AG09309 (cell line): ENCODE data around the gene THRSP.

Source experiments
- DNase-seq: peaks from one replicate; pipeline ENCODE4 v3.0.0-alpha.2; 2010; ENCODE audit warnings: low read depth
- H3K4me3 ChIP-seq: 2 replicates; pipeline ENCODE4 v1.5.1; 2011; ENCODE audit warnings: mild to moderate bottlenecking, low read depth, low read length, moderate library complexity; ENCODE audit not compliant: control insufficient read depth
- TF ChIP-seq, protein P1 (sequence below): IDR thresholded peaks from 2 replicates; pipeline ENCODE4 v1.5.1; 2011; ENCODE audit warnings: mild to moderate bottlenecking, low read depth, low read length, inconsistent platforms; ENCODE audit not compliant: insufficient read depth, control insufficient read depth; ENCODE audit errors: missing control alignments

THRSP gene

DNA sequence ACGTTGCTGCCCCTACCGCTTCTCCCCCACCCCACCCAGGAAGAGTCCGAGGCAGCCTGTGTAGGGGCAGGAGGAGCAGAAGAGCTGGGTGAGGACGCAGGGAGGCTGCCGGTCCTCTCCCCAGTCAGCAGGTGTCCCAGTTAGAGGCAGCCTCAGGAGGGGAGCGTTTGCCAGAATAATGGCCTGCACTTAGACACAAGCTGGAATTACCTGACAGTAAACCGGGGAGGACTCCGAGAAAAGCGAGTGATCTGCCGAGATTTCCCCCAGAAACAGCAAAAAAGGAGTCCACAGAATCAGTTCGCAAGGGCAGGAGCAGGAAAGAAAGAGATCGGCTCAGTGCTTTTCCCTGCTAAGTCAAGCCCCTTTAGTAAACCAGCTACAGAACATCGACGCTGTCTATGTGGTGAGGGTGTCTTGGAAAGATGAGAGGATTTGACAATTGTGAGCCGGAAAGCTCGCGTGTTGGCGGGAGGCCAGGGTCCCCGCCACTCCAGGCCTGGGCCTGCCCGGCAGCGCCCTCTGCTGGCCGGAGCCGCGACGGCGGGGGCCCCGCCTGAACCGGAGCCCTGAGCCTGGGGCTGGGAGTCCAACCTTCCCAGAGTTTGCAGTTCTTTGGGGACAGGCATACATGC lies 17.7 kb upstream of the THRSP start:
- peak overlapping the region; percentile 30 for H3K4me3 ChIP-seq
- no peak for DNase-seq
- TF ChIP-seq, protein P1, sequence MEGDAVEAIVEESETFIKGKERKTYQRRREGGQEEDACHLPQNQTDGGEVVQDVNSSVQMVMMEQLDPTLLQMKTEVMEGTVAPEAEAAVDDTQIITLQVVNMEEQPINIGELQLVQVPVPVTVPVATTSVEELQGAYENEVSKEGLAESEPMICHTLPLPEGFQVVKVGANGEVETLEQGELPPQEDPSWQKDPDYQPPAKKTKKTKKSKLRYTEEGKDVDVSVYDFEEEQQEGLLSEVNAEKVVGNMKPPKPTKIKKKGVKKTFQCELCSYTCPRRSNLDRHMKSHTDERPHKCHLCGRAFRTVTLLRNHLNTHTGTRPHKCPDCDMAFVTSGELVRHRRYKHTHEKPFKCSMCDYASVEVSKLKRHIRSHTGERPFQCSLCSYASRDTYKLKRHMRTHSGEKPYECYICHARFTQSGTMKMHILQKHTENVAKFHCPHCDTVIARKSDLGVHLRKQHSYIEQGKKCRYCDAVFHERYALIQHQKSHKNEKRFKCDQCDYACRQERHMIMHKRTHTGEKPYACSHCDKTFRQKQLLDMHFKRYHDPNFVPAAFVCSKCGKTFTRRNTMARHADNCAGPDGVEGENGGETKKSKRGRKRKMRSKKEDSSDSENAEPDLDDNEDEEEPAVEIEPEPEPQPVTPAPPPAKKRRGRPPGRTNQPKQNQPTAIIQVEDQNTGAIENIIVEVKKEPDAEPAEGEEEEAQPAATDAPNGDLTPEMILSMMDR = peak; percentile 76

DNA sequence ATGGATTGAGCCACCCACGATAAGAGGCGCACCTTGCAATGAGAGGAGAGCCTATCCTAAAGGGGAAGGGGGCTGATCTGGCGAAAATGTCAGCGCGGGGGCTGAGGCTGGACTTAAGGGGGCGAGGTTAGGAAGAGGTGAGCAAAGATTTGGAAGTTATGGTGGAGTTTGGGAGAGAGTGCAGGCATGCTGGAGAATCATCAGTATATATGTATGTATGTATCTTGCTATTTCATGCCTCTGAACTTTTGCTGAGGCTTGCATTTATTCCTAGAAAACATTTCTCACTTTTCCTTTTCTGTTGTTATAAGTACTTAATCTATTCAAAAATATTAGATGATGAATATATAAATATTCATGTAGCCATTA lies 17.2 kb upstream of the THRSP start:
- H3K4me3 ChIP-seq = no peak overlapping the region
- TF ChIP-seq, protein P1 = no peak

DNA sequence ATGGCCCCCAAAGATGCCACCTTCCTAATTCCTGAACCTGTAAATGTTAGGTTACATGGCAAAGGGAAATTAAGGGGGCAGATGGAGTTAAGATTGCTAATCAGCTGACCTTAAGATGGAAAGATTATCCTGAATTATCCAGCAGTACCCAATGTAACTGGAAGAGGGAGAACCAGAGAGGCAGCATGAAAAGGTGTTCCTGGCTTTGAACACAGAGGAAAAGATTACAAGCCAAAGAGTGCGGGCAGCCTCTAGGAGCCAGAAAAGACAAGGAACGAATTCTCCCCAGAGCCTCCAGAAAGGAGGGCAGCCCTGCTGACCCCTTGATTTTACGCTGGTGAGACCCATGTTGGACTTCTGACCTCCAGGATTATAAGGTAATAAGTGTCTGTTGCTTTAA lies 15.1 kb upstream of the THRSP start:
- no peak overlapping the region for H3K4me3 ChIP-seq
- TF ChIP-seq, protein P1 = no peak
- DNase-seq = no peak

More for the DNA sequence above, 17.2 kb upstream of the THRSP start:
- DNase-seq = no peak

DNA sequence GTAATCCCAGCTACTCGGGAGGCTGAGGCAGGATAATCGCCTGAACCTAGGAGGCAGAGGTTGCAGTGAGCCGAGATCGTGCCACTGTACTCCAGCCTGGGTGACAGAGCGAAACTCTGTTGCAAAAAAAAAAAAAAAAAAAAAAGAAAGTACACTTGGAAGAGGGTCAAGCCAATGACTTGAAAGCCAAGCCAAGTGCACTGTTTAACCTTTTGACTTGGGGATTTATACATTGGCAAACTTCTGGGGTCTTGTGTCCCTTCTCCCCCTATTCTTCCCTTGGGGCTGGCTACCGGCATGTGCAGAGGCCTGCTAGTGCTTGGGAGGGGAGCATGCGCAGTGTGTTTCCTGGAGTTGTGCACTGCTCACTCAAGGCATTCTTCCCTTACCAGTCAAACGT lies 14.3 kb upstream of the THRSP start:
- DNase-seq = no peak
- TF ChIP-seq, protein P1 = no peak
- no peak overlapping the region for H3K4me3 ChIP-seq

DNA sequence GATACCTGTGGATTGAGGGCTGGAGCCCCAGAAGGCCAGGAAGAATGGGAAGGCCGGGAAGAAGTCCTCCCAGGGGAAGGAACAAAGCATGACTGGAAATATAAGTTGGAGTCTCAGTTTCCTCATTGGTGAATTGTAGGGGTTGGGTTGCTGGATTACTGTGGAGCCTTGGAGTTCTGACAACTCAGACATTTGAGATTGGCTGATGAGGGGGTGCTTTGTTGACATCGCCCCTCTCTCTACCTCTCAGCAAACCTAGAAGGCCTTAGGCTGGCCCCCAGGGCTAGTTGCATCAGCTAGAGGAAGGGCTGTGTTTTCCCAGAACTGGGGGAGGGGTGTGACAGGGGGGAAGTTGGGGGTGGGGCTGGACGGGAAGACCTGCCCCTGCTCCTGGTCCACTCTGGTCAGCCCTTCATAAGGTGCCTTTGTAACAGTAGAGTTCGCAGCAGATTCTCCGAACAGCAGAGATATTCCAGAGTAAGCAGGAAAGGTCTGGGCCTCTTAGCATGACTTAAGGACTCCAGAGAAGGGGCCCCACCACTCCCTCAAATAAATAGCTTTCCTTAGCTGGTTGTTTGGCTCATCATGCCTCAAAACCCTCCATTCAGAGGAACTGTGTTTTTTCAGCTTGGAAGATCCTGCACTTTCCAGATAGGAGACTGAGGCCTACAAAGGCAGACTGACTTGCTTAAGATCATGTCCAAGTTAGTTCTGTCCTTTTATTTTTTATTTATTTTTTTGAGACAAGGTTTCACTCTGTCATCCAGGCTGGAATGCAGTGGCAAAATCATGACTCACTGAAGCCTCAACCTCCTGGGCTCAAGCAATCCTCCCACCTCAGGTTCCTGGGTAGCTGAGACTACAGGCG lies 12.5 kb upstream of the THRSP start:
- TF ChIP-seq, protein P1 = no peak
- DNase-seq = peak; percentile 24
- H3K4me3 ChIP-seq = no peak overlapping the region

DNA sequence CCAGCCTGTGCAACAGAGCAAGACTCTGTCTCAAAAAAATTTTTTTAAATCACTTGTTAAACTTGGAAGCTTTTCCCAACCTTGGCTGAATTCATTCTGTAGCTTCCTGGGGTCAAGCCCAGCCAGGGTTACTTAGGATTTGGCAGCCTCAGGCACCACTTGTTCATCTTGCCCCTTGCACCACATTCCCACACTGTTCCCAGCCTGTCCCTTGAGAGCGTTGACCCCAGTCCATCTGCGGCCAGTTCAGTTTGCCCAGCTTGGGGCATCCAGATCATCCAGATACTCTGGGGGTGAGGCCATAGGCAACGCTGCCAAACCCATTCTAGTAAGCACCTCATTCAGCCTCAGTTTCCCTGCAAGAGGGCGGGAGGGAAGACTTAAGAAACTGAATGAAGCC lies 8.7 kb upstream of the THRSP start:
- TF ChIP-seq, protein P1 = no peak
- H3K4me3 ChIP-seq = no peak overlapping the region
- DNase-seq = no peak
